GM18502 (cell line): ENCODE data around the gene SCARB2.

Experiments used
- ATAC-seq: cut with Tn5 transposase; IDR thresholded peaks from one replicate; pipeline ENCODE4 v1.9.1; 2021; ENCODE audit warnings: mild to moderate bottlenecking; ENCODE audit not compliant: unreplicated experiment, poor library complexity

The SCARB2 gene

GRCh38 chr4:76233083-76233482, 19.5 kb upstream of the SCARB2 start:
- no peak for ATAC-seq

GRCh38 chr4:76232681-76233080, 19.1 kb upstream of the SCARB2 start:
- ATAC-seq, result no peak

GRCh38 chr4:76226418-76226817, 12.8 kb upstream of the SCARB2 start:
- ATAC-seq, result no peak

GRCh38 chr4:76224171-76224570, 10.5 kb upstream of the SCARB2 start:
- no peak for ATAC-seq

- ATAC-seq, result no peak
Observed at GRCh38 chr4:76219299-76220055, 5.9 kb upstream of the SCARB2 start.

- ATAC-seq, result no peak
Observed at GRCh38 chr4:76216975-76217814, 3.6 kb upstream of the SCARB2 start.

GRCh38 chr4:76216524-76216923, 2.9 kb upstream of the SCARB2 start:
- no peak for ATAC-seq

GRCh38 chr4:76215077-76215476, 1.5 kb upstream of the SCARB2 start:
- no peak for ATAC-seq

- no peak for ATAC-seq
Observed at GRCh38 chr4:76214177-76214675, 602 bp upstream of the SCARB2 start.

GRCh38 chr4:76212851-76213414, 691 bp downstream of the SCARB2 start:
- peak; percentile 1 for ATAC-seq

- no peak for ATAC-seq
Observed at GRCh38 chr4:76211769-76212708, 1.6 kb downstream of the SCARB2 start.

- ATAC-seq, result no peak
Observed at GRCh38 chr4:76210452-76210851, 3.2 kb downstream of the SCARB2 start.

GRCh38 chr4:76209881-76210280, 3.7 kb downstream of the SCARB2 start:
- ATAC-seq, result no peak

GRCh38 chr4:76208005-76208765, 5.4 kb downstream of the SCARB2 start:
- no peak for ATAC-seq

- ATAC-seq, result no peak
Observed at GRCh38 chr4:76207549-76207948, 6.1 kb downstream of the SCARB2 start.

- ATAC-seq, result no peak
Observed at GRCh38 chr4:76206222-76206942, 7.2 kb downstream of the SCARB2 start.

GRCh38 chr4:76205476-76205875, 8.1 kb downstream of the SCARB2 start:
- ATAC-seq, result no peak

- no peak for ATAC-seq
Observed at GRCh38 chr4:76204936-76205335, 8.7 kb downstream of the SCARB2 start.

- ATAC-seq, result no peak
Observed at GRCh38 chr4:76203541-76203940, 10.1 kb downstream of the SCARB2 start.
